Right lobe of liver (tissue), 6 donors: ENCODE measurements around the gene GGCX. TPM values are rescaled to one million over a fixed set of nuclear protein-coding genes. Genes with fewer than 3 reads are reported as not detected.

Experiments used
- ATAC-seq, 4 donors: fragments of 200-7000 bp; cut with Tn5 transposase; one replicate each; pipeline ENCODE4 v1.9.1; 2020; ENCODE audit warnings: mild to moderate bottlenecking in 4 of 4, moderate library complexity in 4 of 4
- DNase-seq, 3 donors: peaks; one replicate each; pipeline ENCODE4 v3.0.0-alpha.2; 2020
- H3K27ac ChIP-seq, 3 donors: fragments of 200-600 bp; one replicate each; pipeline ENCODE4 v1.8.0; 2022
- H3K27me3 ChIP-seq, 2 donors: fragments of 200-600 bp; one replicate each; pipeline ENCODE4 v1.8.0; 2022
- H3K36me3 ChIP-seq, 4 donors: fragments of 200-600 bp; sonication (generic) in 1 of 4; one replicate each; pipeline versions ENCODE4 v1.5.1 to v1.8.0; 2017 to 2022; ENCODE audit warnings: control low read depth in 1 of 4
- H3K4me1 ChIP-seq, 4 donors: fragments of 200-600 bp; sonication (generic) in 1 of 4; one replicate each; pipeline versions ENCODE4 v1.5.1 to v1.8.0; 2017 to 2022; ENCODE audit warnings: control low read depth in 1 of 4
- H3K4me3 ChIP-seq, 3 donors: fragments of 200-600 bp; one replicate each; pipeline ENCODE4 v1.8.0; 2022
- H3K9me3 ChIP-seq, 4 donors: fragments of 200-600 bp; sonication (generic) in 1 of 4; one replicate each; pipeline versions ENCODE4 v1.5.1 to v1.8.0; 2017 to 2022; ENCODE audit warnings: control low read depth in 1 of 4
- CTCF ChIP-seq, 4 donors: fragments of 200-600 bp in 3 of 4; fragments of 450-650 bp in 1 of 4; IDR thresholded peaks; one replicate each; pipeline versions ENCODE4 v1.5.1 to v1.8.0; 2016 to 2022; ENCODE audit warnings: antibody characterized with exemption in 4 of 4, mild to moderate bottlenecking in 2 of 4
- POLR2A ChIP-seq: fragments of 450-650 bp; IDR thresholded peaks from one replicate; pipeline ENCODE4 v1.6.1; 2017; ENCODE audit warnings: antibody characterized with exemption, mild to moderate bottlenecking
- WGBS: methylation state at CpG from one replicate; pipeline ENCODE4 v1.1.6; 2018; ENCODE audit warnings: low coverage, low lambda C conversion rate; ENCODE audit not compliant: insufficient coverage; ENCODE audit errors: missing lambda C conversion rate; 5-methylcytosine and 5-hydroxymethylcytosine counted together
- intact Hi-C, 2 donors: fragments of 100-400 bp; cut with DNase I; formaldehyde crosslinking; loops; one replicate each; pipeline versions ENCODE4 v1.11.2 to v1.14.1; 2022
- total RNA-seq, 6 experiments: library from RNA; depleted of rRNA in 2 of 6; stranded (reverse); fragments of >200 nt in 2 of 6; fragmentation: NEBNext Ultra II Directional in 3 of 6; extraction: Animal tissue kit (Norgen Biotek cat#: 25700) in 3 of 6; gene quantifications; one replicate each; pipeline versions ENCODE4 v1.1.0 to v1.2.4, GENCODE V29; 2016 to 2023
- donor health status: DM: no; HTN: yes; CAD: no.
- donor health status: DM: no; HTN: no; CAD: no.
- donor health status: DM: no; HTN: no; CAD: no.
- donor health status: DM: no; HTN: yes; CAD: no.
- donor health status: DM: no; HTN: yes; CAD: no.

GGCX gene
- total RNA-seq, 6 experiments from 2014 or later = 89.6 to 238 (median 183) TPM

GRCh38 chr2:85578243-85579180 lies 17.2 kb upstream of the GGCX start:
- H3K4me3 ChIP-seq = peak overlapping the region; percentile 56 to 63 (median 59)
- 18% methylated on average over 19 of the region's 19 CpGs for WGBS
- no peaks in the 10 kb centered on the region for H3K9me3 ChIP-seq
- intact Hi-C loops = no loop called here
- H3K4me1 ChIP-seq = peaks cover 0 to 15% (median under 1%) of the 10 kb centered on the region in 4 donors
- no peaks in the 10 kb centered on the region for H3K27me3 ChIP-seq
- ATAC-seq (peak; percentile 57 to 65 (median 59)), DNase-seq (peak in 2 of 3 donors; percentile 57 to 71)
- no peaks in the 10 kb centered on the region for H3K36me3 ChIP-seq
- TF ChIP-seq CTCF (IDR thresholded peaks at IDR 0.05) (no peak), POLR2A (no peak)
- peak overlapping the region; percentile 65 to 79 (median 73) for H3K27ac ChIP-seq

- WGBS = 10% methylated on average over 14 of the region's 19 CpGs
- H3K36me3 ChIP-seq = no peaks in the 10 kb centered on the region
- DNase-seq = peak; percentile 73 to 79 (median 77)
- peaks cover 0 to 13% (median 0%) of the 10 kb centered on the region in 4 donors for H3K4me1 ChIP-seq
- no peak for TF ChIP-seq POLR2A
- no peak for TF ChIP-seq CTCF (IDR thresholded peaks at IDR 0.05)
- peak within 1 kb of the TSS; percentile 56 to 63 (median 59) for H3K4me3 ChIP-seq
- peak; percentile 83 to 84 (median 84) for ATAC-seq
- no peaks in the 10 kb centered on the region for H3K27me3 ChIP-seq
- H3K27ac ChIP-seq = peak within 1 kb of the TSS; percentile 65 to 79 (median 73)
- intact Hi-C loops = no loop called here
- no peaks in the 10 kb centered on the region for H3K9me3 ChIP-seq
Observed at GRCh38 chr2:85577386-85578242, 16.3 kb upstream of the GGCX start, which contains the start of gene VAMP8. Gene VAMP8, plus strand, starts transcription at chr2:85577586. Its CDS starts 61 bp downstream, at chr2:85577647.

DNA sequence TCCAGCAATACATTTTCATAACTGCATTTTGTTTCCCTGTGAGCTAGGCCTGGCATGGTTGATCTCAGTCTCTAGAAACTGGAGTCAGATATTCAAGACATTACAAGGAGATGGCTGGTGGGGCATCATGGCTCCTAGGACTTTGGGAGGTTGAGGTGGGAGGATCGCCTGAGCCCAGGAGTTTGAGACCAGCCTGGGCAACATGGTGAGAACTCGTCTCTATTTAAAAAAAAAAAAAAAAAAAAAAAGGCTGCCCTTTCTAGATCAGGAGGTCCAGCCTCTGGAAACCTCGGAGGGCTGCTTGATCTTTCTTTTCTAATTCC lies 15.7 kb upstream of the GGCX start:
- 30% methylated on average over 3 of the region's 3 CpGs for WGBS
- no peaks in the 10 kb centered on the region for H3K27me3 ChIP-seq
- DNase-seq = no peak
- no peaks in the 10 kb centered on the region for H3K9me3 ChIP-seq
- no peaks in the 10 kb centered on the region for H3K36me3 ChIP-seq
- H3K4me3 ChIP-seq = peak overlapping the region; percentile 56 to 63 (median 59)
- H3K4me1 ChIP-seq = peaks cover 0 to 13% (median 0%) of the 10 kb centered on the region in 4 donors
- intact Hi-C loops = no loop called here
- TF ChIP-seq CTCF (IDR thresholded peaks at IDR 0.05) (no peak), POLR2A (no peak)
- H3K27ac ChIP-seq = peak overlapping the region; percentile 65 to 79 (median 73)
- no peak for ATAC-seq

DNA sequence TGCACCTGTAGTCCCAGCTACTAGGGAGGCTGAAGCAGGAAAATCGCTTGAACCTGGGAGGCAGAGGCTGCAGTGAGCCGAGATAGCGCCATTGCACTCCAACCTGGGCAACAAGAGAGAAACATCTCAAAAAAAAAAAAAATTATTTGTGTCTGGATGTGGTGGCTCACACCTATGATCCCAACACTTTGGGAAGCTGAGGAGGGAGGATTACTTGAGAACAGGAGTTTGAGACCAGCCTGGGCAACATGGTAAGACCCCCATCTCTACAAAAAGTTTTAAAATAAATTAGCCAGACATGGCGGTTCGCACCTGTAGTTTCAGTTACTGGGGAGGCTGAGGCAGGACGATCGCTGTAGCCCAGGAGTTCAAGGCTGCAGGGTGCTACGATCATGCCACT lies 14.4 kb upstream of the GGCX start:
- no peak overlapping the region for H3K27ac ChIP-seq
- H3K4me1 ChIP-seq = peaks cover 0 to 13% (median 0%) of the 10 kb centered on the region in 4 donors
- H3K36me3 ChIP-seq = no peaks in the 10 kb centered on the region
- ATAC-seq (no peak), DNase-seq (no peak)
- WGBS = 67% methylated on average over 8 of the region's 8 CpGs
- no peak overlapping the region for H3K4me3 ChIP-seq
- intact Hi-C loops = no loop called here
- TF ChIP-seq CTCF (IDR thresholded peaks at IDR 0.05) (no peak), POLR2A (no peak)
- no peaks in the 10 kb centered on the region for H3K9me3 ChIP-seq
- H3K27me3 ChIP-seq = no peaks in the 10 kb centered on the region
